GM18508 (cell line): ENCODE results near the gene PCCA.
"Not testable (repeated sequence)": the region's sequence is repeated elsewhere in the genome, so short reads cannot be mapped to it uniquely, and the experiment has no call there.

ENCODE experiments used
- ATAC-seq: cut with Tn5 transposase; IDR thresholded peaks from one replicate; pipeline ENCODE4 v1.9.1; 2021; ENCODE audit warnings: moderate number of reproducible peaks; ENCODE audit not compliant: insufficient read depth, unreplicated experiment

PCCA gene

GRCh38 chr13:100297413-100297812, 208.5 kb downstream of the PCCA start:
- ATAC-seq = no peak

GRCh38 chr13:100298116-100298681, 209.3 kb downstream of the PCCA start:
- ATAC-seq = no peak

- no peak for ATAC-seq
These were observed 209.8 kb downstream of the PCCA start for GRCh38 chr13:100298691-100299090.

- no peak for ATAC-seq
These were observed 211.3 kb downstream of the PCCA start for GRCh38 chr13:100300243-100300642.

GRCh38 chr13:100300708-100301107, 211.8 kb downstream of the PCCA start:
- ATAC-seq = no peak

GRCh38 chr13:100301418-100301817, 212.5 kb downstream of the PCCA start:
- no peak for ATAC-seq

GRCh38 chr13:100302391-100302790, 213.5 kb downstream of the PCCA start:
- no peak for ATAC-seq

- no peak for ATAC-seq
These were observed 215.3 kb downstream of the PCCA start for GRCh38 chr13:100304229-100304628.

- no peak for ATAC-seq
These were observed 216.5 kb downstream of the PCCA start for GRCh38 chr13:100305398-100305797.

GRCh38 chr13:100306030-100306429, 217.1 kb downstream of the PCCA start:
- ATAC-seq = no peak

GRCh38 chr13:100306434-100306999, 217.6 kb downstream of the PCCA start:
- ATAC-seq = no peak

GRCh38 chr13:100314132-100314910, 225.4 kb downstream of the PCCA start:
- no peak for ATAC-seq

GRCh38 chr13:100315522-100315921, 226.6 kb downstream of the PCCA start:
- no peak for ATAC-seq

- ATAC-seq = not testable (repeated sequence)
These were observed 229.6 kb downstream of the PCCA start for GRCh38 chr13:100318473-100318872.

- ATAC-seq = no peak
These were observed 235.0 kb downstream of the PCCA start for GRCh38 chr13:100323937-100324336.

GRCh38 chr13:100330662-100331061, 241.8 kb downstream of the PCCA start:
- ATAC-seq = no peak

GRCh38 chr13:100333141-100333540, 244.2 kb downstream of the PCCA start:
- no peak for ATAC-seq

- ATAC-seq = peak; percentile 84
These were observed 245.3 kb downstream of the PCCA start for GRCh38 chr13:100334214-100334613.

GRCh38 chr13:100336795-100337516, 248.1 kb downstream of the PCCA start:
- no peak for ATAC-seq

- ATAC-seq = no peak
These were observed 249.4 kb downstream of the PCCA start for GRCh38 chr13:100338275-100338674.

- ATAC-seq = no peak
These were observed 250.6 kb downstream of the PCCA start for GRCh38 chr13:100339411-100339940.
